NCI-H524 treated with DMSO at 0.1 percent for 48 hours (cell line): ENCODE results near the gene THNSL1.
"Not testable (repeated sequence)": the region's sequence is repeated elsewhere in the genome, so short reads cannot be mapped to it uniquely, and the experiment has no call there.

Experiments
- DNase-seq: peaks from one replicate; lab custom pipeline; 2025; lab: John Stamatoyannopoulos, UW

THNSL1 gene

GRCh38 chr10:25011591-25011990, 4.8 kb upstream of the THNSL1 start:
- DNase-seq, result not testable (repeated sequence)

GRCh38 chr10:25014579-25014978, 1.8 kb upstream of the THNSL1 start:
- DNase-seq, result no peak

- DNase-seq, result peak; percentile 60
These were observed 510 bp upstream of the THNSL1 start, which contains the start of gene ENKUR for GRCh38 chr10:25015828-25016375. Gene ENKUR (minus strand): TSS chr10:25016158. CDS start chr10:25015936, 222 bp downstream.

- no peak for DNase-seq
These were observed 760 bp downstream of the THNSL1 start for GRCh38 chr10:25017154-25017590.

- no peak for DNase-seq
These were observed 1.2 kb downstream of the THNSL1 start for GRCh38 chr10:25017661-25018060.

GRCh38 chr10:25018703-25019102, 2.3 kb downstream of the THNSL1 start:
- DNase-seq, result no peak

GRCh38 chr10:25023278-25023677, 6.9 kb downstream of the THNSL1 start:
- no peak for DNase-seq

GRCh38 chr10:25024528-25024927, 8.1 kb downstream of the THNSL1 start:
- DNase-seq, result no peak

GRCh38 chr10:25026463-25026862, 10.1 kb downstream of the THNSL1 start:
- no peak for DNase-seq

GRCh38 chr10:25028711-25029110, 12.3 kb downstream of the THNSL1 start:
- no peak for DNase-seq

- DNase-seq, result no peak
These were observed 13.1 kb downstream of the THNSL1 start for GRCh38 chr10:25029519-25029918.

- DNase-seq, result no peak
These were observed 20.0 kb downstream of the THNSL1 start for GRCh38 chr10:25036381-25036780.

- DNase-seq, result no peak
These were observed 21.9 kb downstream of the THNSL1 start for GRCh38 chr10:25038325-25038724.

- DNase-seq, result no peak
These were observed 23.1 kb downstream of the THNSL1 start for GRCh38 chr10:25039531-25039930.

- no peak for DNase-seq
These were observed 30.2 kb downstream of the THNSL1 start for GRCh38 chr10:25046641-25047040.

GRCh38 chr10:25047088-25047487, 30.7 kb downstream of the THNSL1 start:
- no peak for DNase-seq

- DNase-seq, result no peak
These were observed 31.3 kb downstream of the THNSL1 start for GRCh38 chr10:25047591-25048301.

- no peak for DNase-seq
These were observed 32.0 kb downstream of the THNSL1 start for GRCh38 chr10:25048450-25048849.

- DNase-seq, result no peak
These were observed 33.6 kb downstream of the THNSL1 start for GRCh38 chr10:25049966-25050365.

GRCh38 chr10:25050402-25050801, 34.0 kb downstream of the THNSL1 start:
- no peak for DNase-seq

GRCh38 chr10:25052012-25052411, 35.6 kb downstream of the THNSL1 start:
- DNase-seq, result no peak

- DNase-seq, result no peak
These were observed 40.3 kb downstream of the THNSL1 start for GRCh38 chr10:25056726-25057125.

GRCh38 chr10:25057886-25058285, 41.5 kb downstream of the THNSL1 start:
- no peak for DNase-seq

- DNase-seq, result no peak
These were observed 43.6 kb downstream of the THNSL1 start for GRCh38 chr10:25059990-25060389.
